PC-9 (cell line): Measurements from ENCODE around the gene DUSP16. TPM values are rescaled to one million over a fixed set of nuclear protein-coding genes. Genes with fewer than 3 reads are reported as not detected.

Source experiments
- BruUV-seq: library from RNA; stranded (reverse); fragments of 400-500 nt; replicated peaks from 2 replicates; lab custom pipeline; 2021; lab: Mats Ljungman, UMichigan
- CTCF ChIA-PET: fragments of 300-600 bp; sonication (Branson Sonifier 250); formaldehyde crosslinking; loops from one replicate; lab custom pipeline; 2022; ENCODE audit warnings: antibody characterized with exemption; lab: Charles Lee
- POLR2A ChIA-PET: fragments of 300-600 bp; sonication (Branson Sonifier 250); formaldehyde crosslinking; loops from one replicate; lab custom pipeline; 2022; ENCODE audit warnings: antibody characterized with exemption; ENCODE audit not compliant: unreplicated experiment; lab: Charles Lee
- DNase-seq, 2 experiments: peaks; one replicate each; pipeline versions ENCODE4 v3.0.0 to v3.0.0-alpha.2; 2015 to 2022; ENCODE audit warnings: mixed read lengths in 1 of 2
- H2AFZ ChIP-seq: fragments of 200-600 bp; sonication (generic); 2 replicates; pipeline ENCODE4 v1.8.1; 2017; ENCODE audit warnings: antibody characterized with exemption
- H3F3A ChIP-seq: fragments of 200-600 bp; sonication (generic); 2 replicates; pipeline ENCODE4 v1.8.1; 2017; ENCODE audit warnings: antibody characterized with exemption, mild to moderate bottlenecking, low read depth; ENCODE audit not compliant: insufficient read depth
- H3K27ac ChIP-seq: fragments of 200-600 bp; sonication (generic); 2 replicates; pipeline ENCODE4 v1.6.1; 2016; ENCODE audit warnings: mixed run types
- H3K27me3 ChIP-seq: fragments of 200-600 bp; sonication (generic); 2 replicates; pipeline ENCODE4 v1.6.1; 2016; ENCODE audit warnings: low read depth, mixed run types; ENCODE audit not compliant: insufficient read depth
- H3K36me3 ChIP-seq: fragments of 200-600 bp; sonication (generic); 2 replicates; pipeline ENCODE4 v1.6.1; 2016; ENCODE audit warnings: low read depth, mixed run types
- H3K4me1 ChIP-seq: fragments of 200-600 bp; sonication (generic); replicated peaks from 2 replicates; pipeline ENCODE4 v1.6.1; 2016; ENCODE audit warnings: mixed run types; ENCODE audit not compliant: insufficient read depth
- H3K4me2 ChIP-seq: fragments of 200-600 bp; sonication (generic); 2 replicates; pipeline ENCODE4 v1.6.1; 2017; ENCODE audit warnings: mixed run types
- H3K4me3 ChIP-seq: fragments of 200-600 bp; sonication (generic); 2 replicates; pipeline ENCODE4 v1.6.1; 2016; ENCODE audit warnings: mixed run types
- H3K79me2 ChIP-seq: fragments of 200-600 bp; sonication (generic); 2 replicates; pipeline ENCODE4 v1.6.1; 2017; ENCODE audit warnings: low read depth, mixed run types
- H3K9me2 ChIP-seq: fragments of 200-600 bp; sonication (generic); 2 replicates; pipeline ENCODE4 v1.8.1; 2017; ENCODE audit warnings: mild to moderate bottlenecking; ENCODE audit not compliant: insufficient read depth
- H3K9me3 ChIP-seq: fragments of 200-600 bp; sonication (generic); 2 replicates; pipeline ENCODE4 v1.8.1; 2016; ENCODE audit warnings: low read depth; ENCODE audit not compliant: insufficient read depth
- H4K20me1 ChIP-seq: fragments of 200-600 bp; sonication (generic); 2 replicates; pipeline ENCODE4 v1.8.1; 2017; ENCODE audit not compliant: insufficient read depth
- CTCF ChIP-seq: fragments of 200-600 bp; sonication (generic); conservative IDR thresholded peaks from 2 replicates; pipeline ENCODE4 v1.6.1; 2017; ENCODE audit warnings: mixed run types, antibody characterized with exemption, mild to moderate bottlenecking, moderate library complexity
- EZH2 ChIP-seq: fragments of 200-600 bp; sonication (generic); IDR thresholded peaks from 2 replicates; pipeline ENCODE4 v1.8.0; 2017; ENCODE audit warnings: antibody characterized with exemption, low read depth
- intact Hi-C: fragments of 100-400 bp; cut with micrococcal nuclease; formaldehyde crosslinking; loops from one replicate; pipeline ENCODE4 v1.10.0; 2022; ENCODE audit not compliant: unreplicated experiment
- total RNA-seq: library from RNA; stranded (reverse); gene quantifications from 2 replicates; pipeline ENCODE4 v1.2.3, GENCODE V29; 2021

The DUSP16 gene
- total RNA-seq, 1 experiment from 2014 or later = 24.8 TPM

- Histone ChIP-seq H3K4me3 (no peak overlapping the region), H3K27ac (no peak overlapping the region), H3K27me3 (no peaks in the 10 kb centered on the region), H2AFZ (no peak overlapping the region), H3K4me2 (no peak overlapping the region), H4K20me1 (no peaks in the 10 kb centered on the region), H3K4me1 (0 out of 2 replicates have a peak, but pooled peaks cover 9% of the 10 kb centered on the region), H3K79me2 (no peaks in the 10 kb centered on the region), H3F3A (no peaks in the 10 kb centered on the region), H3K9me2 (no peaks in the 10 kb centered on the region), H3K9me3 (no peaks in the 10 kb centered on the region), H3K36me3 (no peaks in the 10 kb centered on the region)
- ChIA-PET POLR2A (no interaction called here), CTCF (interaction anchor here (0.6 kb wide), 1 partner anchor 113 kb away, joined by 7 read pairs; no protein-coding TSS in a partner anchor)
- BruUV-seq = no TSS peak
- no peak for DNase-seq
- intact Hi-C loops = no loop called here
- TF ChIP-seq EZH2 (no peak), CTCF (no peak)
Measured at GRCh38 chr12:12443431-12443878, 119.2 kb downstream of the DUSP16 start.

GRCh38 chr12:12442548-12443071 is 120.1 kb downstream of the DUSP16 start:
- intact Hi-C loops = no loop called here

GRCh38 chr12:12441843-12442461 is 120.7 kb downstream of the DUSP16 start:
- ChIA-PET POLR2A (no interaction called here), CTCF (no interaction called here)
- Histone ChIP-seq H3K27me3 (no peaks in the 10 kb centered on the region), H2AFZ (no peak overlapping the region), H3K79me2 (no peaks in the 10 kb centered on the region), H3K36me3 (no peaks in the 10 kb centered on the region), H3K9me3 (no peaks in the 10 kb centered on the region), H3K4me1 (0 out of 2 replicates have a peak, but pooled peaks cover 9% of the 10 kb centered on the region), H3K4me2 (no peak overlapping the region), H4K20me1 (no peaks in the 10 kb centered on the region), H3K27ac (no peak overlapping the region), H3F3A (no peaks in the 10 kb centered on the region), H3K9me2 (no peaks in the 10 kb centered on the region), H3K4me3 (no peak overlapping the region)
- TF ChIP-seq EZH2 = no peak
- TF ChIP-seq CTCF = no peak
- no TSS peak for BruUV-seq
- intact Hi-C loops = no loop called here
- DNase-seq = no peak

More at GRCh38 chr12:12442548-12443071, 120.1 kb downstream of the DUSP16 start:
- no peaks in the 10 kb centered on the region for H3K9me3 ChIP-seq
- no peak for DNase-seq
- H3F3A ChIP-seq = no peaks in the 10 kb centered on the region
- no peak overlapping the region for H2AFZ ChIP-seq
- ChIA-PET POLR2A (no interaction called here), CTCF (no interaction called here)
- no TSS peak for BruUV-seq
- H3K4me3 ChIP-seq = no peak overlapping the region
- H3K9me2 ChIP-seq = no peaks in the 10 kb centered on the region
- no peaks in the 10 kb centered on the region for H3K27me3 ChIP-seq
- H3K27ac ChIP-seq = no peak overlapping the region
- H4K20me1 ChIP-seq = no peaks in the 10 kb centered on the region
- H3K4me2 ChIP-seq = no peak overlapping the region
- H3K36me3 ChIP-seq = no peaks in the 10 kb centered on the region
- H3K79me2 ChIP-seq = no peaks in the 10 kb centered on the region
- 0 out of 2 replicates have a peak, but pooled peaks cover 9% of the 10 kb centered on the region for H3K4me1 ChIP-seq
- TF ChIP-seq EZH2 (no peak), CTCF (no peak)
